Measurements from ENCODE around the gene ABCB8. TPM values are rescaled to one million over a fixed set of nuclear protein-coding genes. Genes with fewer than 3 reads are reported as not detected.
A peak's percentile ranks its signal among the peaks of the same experiment; 100 is the strongest.

Gene ABCB8
- total RNA-seq, 2 donors from 2014 or later = 35.9 to 37.2 TPM

GRCh38 chr7:151088019-151088855 is 60.0 kb downstream of the ABCB8 start:
- peaks cover 1% of the 10 kb centered on the region for H3K27me3 Mint-ChIP-seq (ENCODE audit: insufficient read depth)
- H3K27ac ChIP-seq (ENCODE audit: low read depth, low read length) = no peak overlapping the region
- H3K9ac ChIP-seq (ENCODE audit: extremely low read depth, low read length, poor library complexity, severe bottlenecking) = peak overlapping the region; percentile 49

GRCh38 chr7:151088856-151089699 is 60.8 kb downstream of the ABCB8 start:
- H3K27me3 ChIP-seq (ENCODE audit: control insufficient read depth, insufficient read depth, low read length, poor library complexity, severe bottlenecking) = peaks cover 3% of the 10 kb centered on the region
- WGBS, 2 experiments (ENCODE audit: insufficient coverage in 1 of 2, insufficient read length in 1 of 2) = 41 to 48% methylated on average over 22 to 30 of the region's 30 CpGs

More at GRCh38 chr7:151088019-151088855, 60.0 kb downstream of the ABCB8 start:
- H3K27ac Mint-ChIP-seq = no peak overlapping the region
- no peaks in the 10 kb centered on the region for H3K9me3 ChIP-seq (ENCODE audit: control insufficient read depth, low read length)
- H3K36me3 Mint-ChIP-seq (ENCODE audit: low read depth) = peaks cover 18% of the 10 kb centered on the region
- peaks cover 14% of the 10 kb centered on the region for H3K4me1 ChIP-seq (ENCODE audit: control insufficient read depth, insufficient read depth, low read length)
- no peak for TF ChIP-seq CTCF (conservative IDR thresholded peaks at IDR 0.05)
- H3K36me3 ChIP-seq (ENCODE audit: control insufficient read depth, insufficient read depth, low read length) = peaks cover 18% of the 10 kb centered on the region
- H3K4me3 ChIP-seq (ENCODE audit: low read length) = peak overlapping the region; percentile 91
- 33 to 41% methylated on average over 8 to 16 of the region's 16 CpGs for WGBS, 2 experiments (ENCODE audit: insufficient coverage in 1 of 2, insufficient read length in 1 of 2)
- peaks cover 6% of the 10 kb centered on the region for H3K27me3 ChIP-seq (ENCODE audit: control insufficient read depth, insufficient read depth, low read length, poor library complexity, severe bottlenecking)
- peaks cover 34% of the 10 kb centered on the region for H3K4me1 Mint-ChIP-seq
- DNase-seq = no peak
- H3K4me3 Mint-ChIP-seq = peak overlapping the region; percentile 78
- no peaks in the 10 kb centered on the region for H3K9me3 Mint-ChIP-seq

More at GRCh38 chr7:151088856-151089699, 60.8 kb downstream of the ABCB8 start:
- Mint-ChIP-seq H3K36me3 (ENCODE audit: low read depth) (peaks cover 20% of the 10 kb centered on the region), H3K27ac (peak overlapping the region; percentile 81), H3K9me3 (no peaks in the 10 kb centered on the region), H3K4me3 (peak overlapping the region; percentile 78), H3K27me3 (ENCODE audit: insufficient read depth) (peaks cover 1% of the 10 kb centered on the region), H3K4me1 (peaks cover 34% of the 10 kb centered on the region)
- Histone ChIP-seq H3K27ac (ENCODE audit: low read depth, low read length) (peak overlapping the region; percentile 80), H3K4me1 (ENCODE audit: control insufficient read depth, insufficient read depth, low read length) (peaks cover 14% of the 10 kb centered on the region), H3K4me3 (ENCODE audit: low read length) (peak overlapping the region; percentile 91), H3K9me3 (ENCODE audit: control insufficient read depth, low read length) (no peaks in the 10 kb centered on the region), H3K36me3 (ENCODE audit: control insufficient read depth, insufficient read depth, low read length) (peaks cover 26% of the 10 kb centered on the region), H3K9ac (ENCODE audit: extremely low read depth, low read length, poor library complexity, severe bottlenecking) (no peak overlapping the region)
- no peak for DNase-seq
- no peak for TF ChIP-seq CTCF (conservative IDR thresholded peaks at IDR 0.05)
